ENCODE data around the gene SETD5. TPM values are rescaled to one million over a fixed set of nuclear protein-coding genes. Genes with fewer than 3 reads are reported as not detected.

The SETD5 gene
- total RNA-seq, 1 donor from 2014 or later = 38.1 TPM

- no peak for DNase-seq
Measured at GRCh38 chr3:9514956-9515355, 117.5 kb downstream of the SETD5 start.

- DNase-seq = no peak
Measured at GRCh38 chr3:9525078-9525477, 127.7 kb downstream of the SETD5 start.

Other genes starting within 250 kb of the SETD5 start
- gene SRGAP3, start 148.0 kb upstream of the SETD5 start, total RNA-seq = 89.5 TPM
- gene THUMPD3, start 34.6 kb upstream of the SETD5 start, total RNA-seq = 84.4 TPM
- gene LHFPL4, start 156.2 kb downstream of the SETD5 start, total RNA-seq = 48.4 TPM

Data from occipital lobe (tissue), 2 donors.